Astrocyte of the cerebellum (primary cell): ENCODE results near the gene SREBF1.

ENCODE experiments used
- DNase-seq: peaks from one replicate; pipeline ENCODE4 v3.0.0-alpha.2; 2011; ENCODE audit warnings: low read depth
- H3K4me3 ChIP-seq: 2 replicates; pipeline ENCODE4 v1.5.1; 2011; ENCODE audit warnings: mild to moderate bottlenecking, low read depth, low read length, moderate library complexity
- CTCF ChIP-seq: IDR thresholded peaks from 2 replicates; pipeline ENCODE4 v1.5.1; 2012; ENCODE audit warnings: low read length, low read depth, moderate library complexity, mild to moderate bottlenecking; ENCODE audit errors: missing control alignments
- in situ Hi-C: cut with HindIII; loops from 2 replicates; pipeline ENCODE4 v1.10.0; 2017; ENCODE audit warnings: low sequenced_read_pairs

SREBF1 gene

GRCh38 chr17:17824783-17825614, 11.8 kb downstream of the SREBF1 start:
- no peak overlapping the region for H3K4me3 ChIP-seq
- in situ Hi-C loops = no loop called here
- TF ChIP-seq CTCF = no peak
- no peak for DNase-seq

- in situ Hi-C loops = no loop called here
- H3K4me3 ChIP-seq = peak overlapping the region; percentile 2
- no peak for DNase-seq
- no peak for TF ChIP-seq CTCF
These were observed 12.5 kb downstream of the SREBF1 start for GRCh38 chr17:17824119-17824782.

DNA sequence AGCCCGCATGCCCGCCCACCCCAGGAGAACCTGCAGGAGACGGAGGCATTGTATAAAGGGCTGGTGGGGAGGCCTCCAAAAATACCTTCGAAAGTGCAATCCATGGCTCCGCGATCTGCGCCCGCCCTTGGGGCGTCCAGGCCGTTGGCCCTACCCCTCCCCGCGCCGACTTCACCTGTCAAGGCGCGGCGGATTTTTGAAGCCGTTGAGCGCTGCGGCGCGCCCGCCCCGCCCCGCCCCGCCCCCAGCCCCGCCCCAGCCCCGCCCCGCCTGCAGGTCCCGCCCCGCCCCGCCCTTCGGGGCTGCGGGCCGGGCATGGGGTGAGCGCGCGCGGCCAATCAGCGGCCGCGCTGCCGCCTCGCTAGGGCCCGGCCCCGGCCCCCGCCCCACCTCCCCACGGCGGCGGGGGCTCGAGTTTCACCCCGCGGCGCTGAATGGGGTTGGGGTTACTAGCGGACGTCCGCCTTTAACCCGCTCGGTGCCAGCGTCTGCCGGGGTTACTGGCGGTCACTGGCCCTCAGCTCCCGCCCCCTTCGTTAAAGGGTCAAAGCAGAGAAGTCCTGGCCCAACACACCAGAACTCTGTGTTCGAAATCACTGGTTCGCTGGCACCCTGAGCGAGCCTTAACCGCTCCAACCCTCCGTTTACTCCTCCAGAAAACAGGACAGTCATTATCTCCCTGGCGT, 13.2 kb downstream of the SREBF1 start:
- H3K4me3 ChIP-seq = peak overlapping the region; percentile 54
- no peak for TF ChIP-seq CTCF
- DNase-seq = no peak
- in situ Hi-C loops = no loop called here

GRCh38 chr17:17822616-17823015, 14.2 kb downstream of the SREBF1 start:
- TF ChIP-seq CTCF = no peak
- in situ Hi-C loops = no loop called here
- H3K4me3 ChIP-seq = peak overlapping the region; percentile 54

GRCh38 chr17:17822189-17822588, 14.6 kb downstream of the SREBF1 start:
- in situ Hi-C loops = no loop called here
- no peak for TF ChIP-seq CTCF
- peak overlapping the region; percentile 54 for H3K4me3 ChIP-seq
- DNase-seq = peak; percentile 77

More at GRCh38 chr17:17822616-17823015, 14.2 kb downstream of the SREBF1 start:
- DNase-seq = no peak

DNA sequence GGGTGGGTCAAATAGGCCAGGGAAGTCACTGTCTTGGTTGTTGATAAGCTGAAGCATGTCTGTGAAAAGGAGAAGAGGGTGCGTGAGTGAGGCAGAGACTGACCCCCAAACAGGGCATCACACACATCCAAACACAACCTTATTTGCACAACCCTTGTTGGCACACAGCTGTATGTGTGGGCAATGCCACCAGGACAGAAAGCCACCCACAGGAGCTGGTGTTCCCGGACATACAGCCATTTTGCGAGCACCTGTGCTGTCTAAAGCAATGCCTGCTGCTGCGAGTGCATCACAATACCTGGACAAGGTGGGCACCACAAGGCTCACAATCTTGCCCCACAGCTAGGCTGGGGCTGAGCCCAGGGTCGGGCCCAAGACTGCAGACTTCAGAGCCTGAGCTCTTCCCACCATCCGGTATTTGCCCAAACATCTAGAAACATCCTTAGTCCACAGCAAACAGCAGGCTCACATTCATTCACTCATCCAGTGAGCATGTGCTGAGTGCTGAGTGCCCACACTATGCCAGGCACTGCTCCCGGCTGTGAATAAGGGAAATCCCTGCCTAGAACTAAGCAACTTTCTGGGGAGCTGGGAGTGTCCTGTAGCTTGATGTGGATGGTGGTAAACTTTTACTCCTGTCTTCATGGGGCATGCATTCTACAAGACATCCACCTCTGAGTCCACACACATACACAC, 16.2 kb downstream of the SREBF1 start:
- no peak for DNase-seq
- peak overlapping the region; percentile 54 for H3K4me3 ChIP-seq
- in situ Hi-C loops = no loop called here
- no peak for TF ChIP-seq CTCF
